Stimulated activated CD4-positive, alpha-beta T cell treated with anti-CD3 and anti-CD28 coated beads, TNF-alpha, amount 100 ng/mL, for 48 hours (primary cell): ENCODE data around the gene RNF168.
"Not testable (repeated sequence)": the region's sequence is repeated elsewhere in the genome, so short reads cannot be mapped to it uniquely, and the experiment has no call there.

Source experiments
- DNase-seq, 3 donors: peaks; one replicate each; pipeline ENCODE4 v3.0.0-alpha.2; 2020; ENCODE audit warnings: low read depth in 3 of 3

RNF168 gene, protein sequence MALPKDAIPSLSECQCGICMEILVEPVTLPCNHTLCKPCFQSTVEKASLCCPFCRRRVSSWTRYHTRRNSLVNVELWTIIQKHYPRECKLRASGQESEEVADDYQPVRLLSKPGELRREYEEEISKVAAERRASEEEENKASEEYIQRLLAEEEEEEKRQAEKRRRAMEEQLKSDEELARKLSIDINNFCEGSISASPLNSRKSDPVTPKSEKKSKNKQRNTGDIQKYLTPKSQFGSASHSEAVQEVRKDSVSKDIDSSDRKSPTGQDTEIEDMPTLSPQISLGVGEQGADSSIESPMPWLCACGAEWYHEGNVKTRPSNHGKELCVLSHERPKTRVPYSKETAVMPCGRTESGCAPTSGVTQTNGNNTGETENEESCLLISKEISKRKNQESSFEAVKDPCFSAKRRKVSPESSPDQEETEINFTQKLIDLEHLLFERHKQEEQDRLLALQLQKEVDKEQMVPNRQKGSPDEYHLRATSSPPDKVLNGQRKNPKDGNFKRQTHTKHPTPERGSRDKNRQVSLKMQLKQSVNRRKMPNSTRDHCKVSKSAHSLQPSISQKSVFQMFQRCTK

DNA sequence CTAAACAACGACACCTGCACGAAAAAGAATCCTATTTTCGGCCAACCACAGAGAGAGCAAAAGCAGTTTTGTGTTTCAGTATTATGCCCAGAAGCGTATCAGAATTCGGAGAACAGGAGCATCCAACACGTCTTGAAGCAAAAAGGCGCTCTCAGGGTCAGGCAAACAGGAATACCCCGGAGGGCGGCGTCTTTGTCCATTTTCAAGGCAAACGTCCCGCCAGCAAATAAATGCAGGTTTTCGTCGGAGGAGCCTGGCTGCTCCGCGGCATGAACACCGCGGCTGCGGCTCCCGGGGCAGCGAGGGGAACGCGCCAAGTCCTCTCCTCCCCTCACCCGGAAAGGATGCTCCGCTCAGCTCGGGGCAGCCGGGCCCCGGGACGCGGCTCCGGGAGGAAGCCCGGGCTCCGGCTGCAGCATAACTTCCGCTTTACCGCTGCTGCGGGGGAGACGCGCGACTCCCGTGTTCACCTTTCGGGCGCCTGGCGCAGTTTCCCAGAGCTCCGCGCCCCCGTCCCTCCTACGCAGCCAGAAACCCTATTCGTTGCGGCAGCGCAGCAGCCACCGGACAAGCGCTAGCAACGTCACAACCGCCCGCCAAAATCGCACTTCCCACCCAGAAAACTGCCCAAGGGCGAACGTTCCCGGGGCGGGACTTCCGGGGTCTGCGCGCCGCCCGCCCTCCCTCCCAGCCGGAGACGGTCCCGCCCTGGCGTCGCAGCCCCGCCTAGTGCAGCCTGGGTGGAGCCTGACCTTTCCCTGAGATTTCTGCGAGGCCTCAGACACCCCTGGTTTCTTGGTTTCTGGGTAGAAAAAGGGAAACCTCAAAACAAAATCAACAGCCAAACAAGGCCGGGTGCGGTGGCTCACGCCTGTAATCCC is at the start of gene RNF168:
TSS of gene RNF168 (minus strand) at position 573 of the 881 bp plus-strand sequence. CDS start 595 bp downstream, outside the sequence.
- DNase-seq: peak; percentile 89 to 95 (median 93)

DNA sequence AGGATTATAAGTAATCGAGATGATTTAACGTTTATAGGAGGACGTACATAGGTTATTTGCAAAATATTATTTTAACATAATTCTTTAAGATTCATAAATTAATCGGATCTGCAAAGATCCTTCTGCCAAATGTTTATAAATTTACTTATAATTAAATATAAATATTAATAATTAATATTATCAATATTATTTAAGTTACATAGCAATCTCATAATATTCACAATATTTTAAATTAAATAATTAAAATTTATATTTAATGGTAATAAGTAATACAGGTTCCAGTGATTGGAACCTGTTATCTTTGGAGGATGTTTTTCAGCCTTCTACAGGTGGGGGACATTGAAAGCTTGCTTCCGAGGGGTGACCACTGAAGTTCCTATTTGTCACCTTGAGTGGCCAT is 48.7 kb upstream of the RNF168 start:
- no peak for DNase-seq

- not testable (repeated sequence) for DNase-seq
Observed at GRCh38 chr3:196550172-196550571, 46.6 kb upstream of the RNF168 start.

DNA sequence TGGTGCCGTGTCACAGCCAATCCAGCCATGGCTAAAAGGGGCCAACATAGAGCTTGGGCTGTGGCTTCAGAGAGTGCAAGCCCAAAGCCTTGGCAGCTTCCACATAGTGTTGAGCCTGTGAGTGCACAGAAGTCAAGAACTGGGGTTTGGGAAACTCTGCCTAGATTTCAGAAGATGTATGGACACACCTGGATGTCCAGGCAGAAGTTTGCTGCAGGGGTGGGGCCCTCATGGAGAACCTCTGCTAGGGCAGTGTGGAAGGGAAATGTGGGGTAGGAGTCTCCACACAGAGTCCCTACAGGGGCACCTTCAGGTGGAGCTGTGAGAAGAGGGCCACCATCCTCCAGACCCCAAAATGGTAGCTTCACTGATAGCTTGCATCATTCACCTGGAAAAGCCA is 45.7 kb upstream of the RNF168 start:
- not testable (repeated sequence) for DNase-seq

GRCh38 chr3:196547067-196547466 is 43.5 kb upstream of the RNF168 start:
- no peak for DNase-seq

DNA sequence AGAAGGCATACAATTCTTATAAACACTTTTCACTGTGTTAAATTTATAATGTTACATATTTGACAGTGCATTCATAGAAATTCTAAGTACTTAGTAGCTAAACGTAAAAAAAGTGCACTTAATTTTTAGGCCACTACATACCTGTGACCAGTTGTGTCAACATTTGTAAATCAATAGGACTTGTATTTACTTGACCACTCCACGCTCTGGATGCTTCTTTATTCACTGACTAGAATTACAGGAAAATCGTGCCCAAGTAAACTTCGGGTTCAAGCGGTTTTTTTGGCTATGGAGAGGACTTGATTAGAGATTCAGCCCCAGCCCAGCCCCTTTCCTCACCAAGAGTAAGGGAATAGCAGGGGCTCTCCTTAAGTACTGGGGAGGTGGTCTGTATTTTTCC is 43.0 kb upstream of the RNF168 start:
- no peak for DNase-seq

GRCh38 chr3:196544491-196544992 is 41.0 kb upstream of the RNF168 start:
- DNase-seq: no peak

GRCh38 chr3:196541684-196542445 is 38.3 kb upstream of the RNF168 start:
- DNase-seq: no peak

GRCh38 chr3:196537319-196537984 is 33.9 kb upstream of the RNF168 start:
- DNase-seq: peak; percentile 29 to 52 (median 48)

- no peak for DNase-seq
Observed at GRCh38 chr3:196533260-196533681, 29.7 kb upstream of the RNF168 start.

- DNase-seq: no peak
Observed at GRCh38 chr3:196531418-196531817, 27.9 kb upstream of the RNF168 start.

DNA sequence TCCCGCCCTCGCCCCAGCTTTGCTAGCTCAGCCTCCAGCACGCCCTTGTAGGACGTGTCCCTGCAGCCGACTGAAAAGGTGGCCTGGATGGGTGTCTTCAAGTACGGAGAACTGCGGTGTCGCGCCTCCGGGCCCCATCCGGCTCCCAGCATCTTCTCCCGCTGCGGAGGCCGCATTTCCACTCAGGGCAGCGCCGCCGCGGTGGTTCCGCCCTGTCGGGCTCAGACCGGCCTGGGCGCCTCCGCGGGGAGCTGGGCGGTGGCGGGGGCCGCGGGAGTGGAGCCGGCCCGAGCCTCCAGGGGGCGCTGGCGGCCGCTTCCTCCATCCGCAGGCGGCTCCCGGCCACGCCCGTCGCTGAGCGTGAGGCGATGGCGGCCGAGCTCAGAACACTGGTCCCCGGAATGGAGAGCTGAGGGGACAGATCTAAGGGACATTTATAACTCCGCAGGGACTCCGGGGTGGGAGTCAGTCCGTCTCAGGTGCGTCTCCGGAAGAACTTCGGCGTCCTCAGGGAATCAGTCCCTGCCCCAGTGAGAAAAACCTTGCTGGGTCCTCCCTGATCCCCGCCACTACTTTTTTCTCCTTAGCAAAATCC is 25.2 kb upstream of the RNF168 start:
- peak; percentile 74 to 88 (median 78) for DNase-seq

- no peak for DNase-seq
Observed at GRCh38 chr3:196525141-196525540, 21.6 kb upstream of the RNF168 start.

DNA sequence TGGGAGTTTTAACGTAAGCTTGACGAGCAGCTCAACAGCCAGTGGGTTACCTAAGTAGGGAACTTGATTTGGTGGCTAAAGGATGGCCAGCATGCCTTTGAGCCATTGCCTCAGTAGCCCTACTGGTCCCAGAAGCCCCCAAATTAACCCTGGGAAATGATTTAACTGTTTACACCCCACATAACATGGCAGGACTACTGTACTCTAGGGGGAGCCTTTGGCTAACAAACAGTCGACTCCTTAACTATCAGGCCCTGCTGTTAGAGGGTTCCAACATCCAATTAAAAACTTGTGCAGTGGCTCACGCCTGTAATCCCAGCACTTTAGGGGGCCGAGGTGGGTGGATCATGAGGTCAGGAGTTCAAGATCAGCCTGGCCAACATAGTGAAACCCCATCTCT is 21.0 kb upstream of the RNF168 start:
- no peak for DNase-seq

- DNase-seq: no peak
Observed at GRCh38 chr3:196523841-196524240, 20.3 kb upstream of the RNF168 start.

- not testable (repeated sequence) for DNase-seq
Observed at GRCh38 chr3:196521291-196521690, 17.7 kb upstream of the RNF168 start.

DNA sequence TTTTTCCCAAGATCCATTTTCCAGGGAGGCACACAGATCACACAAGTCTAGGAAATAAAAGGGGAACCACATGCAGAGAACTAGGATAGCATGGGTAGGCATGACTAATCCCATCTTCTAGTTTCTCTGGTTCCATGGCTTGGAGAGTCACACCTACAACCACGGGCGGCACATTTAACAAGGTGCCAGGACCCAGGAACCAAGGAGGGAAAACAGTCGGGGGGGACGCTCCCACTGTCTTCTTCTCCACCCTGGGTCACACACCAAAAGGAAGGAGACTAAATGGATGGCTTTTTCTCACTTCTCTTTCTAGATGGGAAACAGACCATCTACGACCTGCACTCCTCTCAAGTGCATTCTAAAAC is 16.1 kb upstream of the RNF168 start:
- DNase-seq: no peak

DNA sequence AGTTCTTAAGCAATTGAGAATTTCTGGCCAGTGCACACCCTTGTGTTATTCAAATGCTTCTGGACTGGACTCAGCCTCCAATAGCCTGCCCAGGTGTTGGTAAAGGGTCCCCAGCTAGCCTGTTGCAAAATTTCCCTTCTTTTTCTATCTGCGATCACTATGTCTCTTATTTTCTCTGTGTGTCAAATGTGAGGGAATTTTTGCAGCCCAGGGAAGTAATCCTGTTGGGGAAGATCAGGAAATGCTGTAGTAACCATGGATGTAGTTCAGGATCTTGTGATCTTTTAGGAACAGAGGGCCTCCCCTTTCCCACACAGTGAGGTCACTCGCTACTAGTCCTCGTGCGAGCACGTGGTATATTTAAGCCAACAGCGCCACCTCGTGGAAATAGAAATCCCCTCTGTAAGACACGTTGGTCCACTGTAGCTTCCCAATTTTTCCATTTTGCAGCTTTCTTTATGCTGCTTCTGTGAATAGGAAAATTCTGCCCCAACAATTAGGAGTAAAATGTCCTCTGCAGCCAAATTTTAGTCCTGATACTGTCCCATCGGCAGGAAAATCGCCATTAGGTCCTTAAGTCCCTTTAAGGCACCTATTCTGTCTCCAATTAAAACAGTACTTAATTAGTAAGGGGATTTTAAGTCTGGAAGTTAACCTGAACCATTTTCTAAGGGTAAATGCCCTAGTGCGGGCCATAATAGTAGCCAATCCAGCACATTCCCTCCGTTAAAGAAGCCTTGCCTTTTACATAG is 15.6 kb upstream of the RNF168 start:
- peak in 2 of 3 donors; percentile 68 for DNase-seq

DNA sequence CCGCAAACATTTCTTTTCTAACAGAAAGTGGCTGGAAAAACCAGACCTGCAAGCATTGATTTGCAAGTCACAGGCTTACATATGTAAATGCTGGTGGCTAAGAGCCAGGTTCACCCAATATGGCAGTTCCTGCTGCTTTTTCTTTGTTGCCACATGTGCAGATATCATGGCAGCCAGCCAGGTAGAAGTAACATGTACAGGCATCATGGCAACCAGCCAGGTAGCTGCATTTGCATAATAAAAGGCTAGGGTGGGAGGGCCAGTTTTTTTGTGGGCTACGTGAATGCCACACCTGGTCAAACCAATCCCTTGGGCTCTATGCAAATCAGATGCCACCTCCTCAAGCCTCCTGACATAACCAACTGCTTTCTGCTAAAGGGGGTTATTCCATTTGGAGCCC is 14.4 kb upstream of the RNF168 start:
- DNase-seq: no peak
